WERI-Rb-1 (cell line): Measurements from ENCODE around the gene SORCS2.

Source experiments
- DNase-seq: peaks from one replicate; pipeline ENCODE4 v3.0.0-alpha.2; 2020
- H3K27ac ChIP-seq: fragments of 250-450 bp; sonication (Bioruptor Pico); 2 replicates; pipeline ENCODE4 v1.5.1; 2020; ENCODE audit warnings: mild to moderate bottlenecking, moderate library complexity
- H3K27me3 ChIP-seq: fragments of 250-450 bp; sonication (Bioruptor Pico); 2 replicates; pipeline ENCODE4 v1.5.1; 2021; ENCODE audit warnings: mild to moderate bottlenecking, low read depth, moderate library complexity; ENCODE audit not compliant: insufficient read depth, severe bottlenecking
- H3K36me3 ChIP-seq: fragments of 250-450 bp; sonication (Bioruptor Pico); 2 replicates; pipeline ENCODE4 v1.5.1; 2020; ENCODE audit warnings: mild to moderate bottlenecking, moderate library complexity
- H3K4me3 ChIP-seq: 2 replicates; pipeline ENCODE4 v1.5.1; 2011; ENCODE audit warnings: low read depth, mild to moderate bottlenecking, control low read depth, low read length
- H3K9me3 ChIP-seq: fragments of 250-450 bp; sonication (Bioruptor Pico); 2 replicates; pipeline ENCODE4 v1.5.1; 2021; ENCODE audit warnings: mild to moderate bottlenecking, moderate library complexity; ENCODE audit not compliant: severe bottlenecking
- CTCF ChIP-seq: IDR thresholded peaks from 2 replicates; pipeline ENCODE4 v1.5.1; 2011; ENCODE audit warnings: low read depth, mild to moderate bottlenecking, control low read depth, inconsistent platforms, low read length

The SORCS2 gene

GRCh38 chr4:7756561-7757355 is 564.4 kb downstream of the SORCS2 start:
- Histone ChIP-seq H3K9me3 (no peaks in the 10 kb centered on the region), H3K36me3 (peaks cover 5% of the 10 kb centered on the region), H3K27me3 (no peaks in the 10 kb centered on the region), H3K4me3 (no peak overlapping the region), H3K27ac (no peak overlapping the region)
- DNase-seq, result no peak
- TF ChIP-seq CTCF, result no peak

- no peak for TF ChIP-seq CTCF
- peaks cover 5% of the 10 kb centered on the region for H3K36me3 ChIP-seq
- DNase-seq, result no peak
- no peaks in the 10 kb centered on the region for H3K9me3 ChIP-seq
- H3K27me3 ChIP-seq, result no peaks in the 10 kb centered on the region
- no peak overlapping the region for H3K27ac ChIP-seq
- no peak overlapping the region for H3K4me3 ChIP-seq
These were observed 565.4 kb downstream of the SORCS2 start for GRCh38 chr4:7757501-7758471.

- Histone ChIP-seq H3K36me3 (peaks cover 5% of the 10 kb centered on the region), H3K27me3 (no peaks in the 10 kb centered on the region), H3K4me3 (no peak overlapping the region), H3K9me3 (no peaks in the 10 kb centered on the region), H3K27ac (no peak overlapping the region)
- DNase-seq, result no peak
- TF ChIP-seq CTCF, result no peak
These were observed 566.1 kb downstream of the SORCS2 start for GRCh38 chr4:7758476-7758875.

GRCh38 chr4:7759216-7759615 is 566.9 kb downstream of the SORCS2 start:
- no peaks in the 10 kb centered on the region for H3K27me3 ChIP-seq
- H3K36me3 ChIP-seq, result peaks cover 5% of the 10 kb centered on the region
- no peaks in the 10 kb centered on the region for H3K9me3 ChIP-seq
- H3K27ac ChIP-seq, result no peak overlapping the region
- no peak overlapping the region for H3K4me3 ChIP-seq
- DNase-seq, result no peak
- no peak for TF ChIP-seq CTCF

GRCh38 chr4:7759635-7760034 is 567.3 kb downstream of the SORCS2 start:
- Histone ChIP-seq H3K9me3 (no peaks in the 10 kb centered on the region), H3K4me3 (no peak overlapping the region), H3K36me3 (peaks cover 5% of the 10 kb centered on the region), H3K27ac (no peak overlapping the region), H3K27me3 (no peaks in the 10 kb centered on the region)
- TF ChIP-seq CTCF, result no peak
- DNase-seq, result no peak
